Measurements from ENCODE around the gene C11orf86.
A peak's percentile ranks its signal among the peaks of the same experiment; 100 is the strongest.

The C11orf86 gene, protein sequence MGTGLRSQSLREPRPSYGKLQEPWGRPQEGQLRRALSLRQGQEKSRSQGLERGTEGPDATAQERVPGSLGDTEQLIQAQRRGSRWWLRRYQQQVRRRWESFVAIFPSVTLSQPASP

DNA sequence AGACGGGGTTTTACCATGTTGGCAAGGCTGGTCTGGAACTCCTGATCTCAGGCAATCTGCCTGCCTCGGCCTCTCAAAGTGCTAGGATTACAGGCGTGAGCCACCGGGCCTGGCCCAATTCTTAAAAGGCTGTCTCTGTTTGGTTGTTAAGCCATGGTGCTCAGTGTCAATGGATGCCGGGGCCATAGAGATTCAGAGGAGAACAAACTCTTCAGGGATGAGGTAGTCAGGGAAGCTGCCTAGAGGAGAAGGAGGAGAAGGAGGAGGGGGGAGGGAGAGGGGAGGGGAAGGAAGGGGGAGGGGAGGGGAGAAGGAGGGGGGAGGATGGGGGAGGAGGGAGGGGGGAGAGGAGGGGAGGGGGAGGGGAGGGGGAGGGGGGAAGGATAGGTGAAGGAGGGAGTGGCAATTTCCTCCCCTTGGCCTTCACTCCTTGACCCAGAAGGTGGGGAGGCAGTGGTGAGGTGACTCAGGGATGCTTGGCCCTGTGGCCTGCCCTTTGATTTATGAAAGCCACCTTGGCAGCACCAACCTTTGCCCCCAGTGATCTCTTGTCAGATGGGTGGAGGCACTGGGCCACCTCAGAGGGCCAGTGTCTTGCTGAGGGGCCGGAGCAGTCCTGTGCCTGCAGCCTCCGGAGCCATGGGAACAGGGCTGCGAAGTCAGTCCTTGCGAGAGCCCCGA lies at the start of gene C11orf86:
C11orf86 (plus strand) TSS at position 581 of the 681 bp plus-strand sequence; CDS start at position 640, 59 bp downstream.
- Mint-ChIP-seq H3K27me3 (peaks cover 16% of the 10 kb centered on the region), H3K4me3 (no peak within 1 kb of the TSS), H3K9me3 (peaks cover 6% of the 10 kb centered on the region), H3K4me1 (no peaks in the 10 kb centered on the region), H3K36me3 (no peaks in the 10 kb centered on the region), H3K27ac (no peak within 1 kb of the TSS)
- no peak for DNase-seq
- CTCF ChIA-PET, result interaction anchor here (0.8 to 1.3 kb wide), 4 partner anchors 15 to 90 kb away, joined by 3 to 6 read pairs (median 3); no protein-coding TSS in a partner anchor

DNA sequence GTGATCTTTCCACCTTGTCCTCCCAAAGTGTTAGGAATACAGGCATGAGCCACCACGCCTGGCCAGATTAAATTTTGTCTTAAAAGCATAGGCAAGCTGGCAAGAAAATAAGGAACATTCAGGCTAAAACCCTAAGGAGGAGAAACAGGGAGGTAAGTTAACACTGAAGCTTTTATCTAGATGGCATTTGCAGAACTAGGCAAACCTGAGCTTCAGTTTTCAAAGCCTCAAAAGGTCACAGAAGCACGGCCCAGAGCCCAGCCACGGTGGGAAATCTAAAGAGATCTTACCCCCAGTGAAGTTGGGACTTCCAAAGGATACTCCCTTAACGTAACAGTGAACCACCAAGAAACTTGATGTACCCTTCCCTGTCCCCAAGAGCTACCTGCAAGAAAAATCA lies 45.4 kb upstream of the C11orf86 start:
- H3K4me1 Mint-ChIP-seq, result no peaks in the 10 kb centered on the region
- no peak overlapping the region for H3K27ac Mint-ChIP-seq
- DNase-seq, result no peak
- H3K9me3 Mint-ChIP-seq, result no peaks in the 10 kb centered on the region
- peaks cover 11% of the 10 kb centered on the region for H3K27me3 Mint-ChIP-seq
- CTCF ChIA-PET, result no interaction called here
- H3K4me3 Mint-ChIP-seq, result no peak overlapping the region
- no peaks in the 10 kb centered on the region for H3K36me3 Mint-ChIP-seq

DNA sequence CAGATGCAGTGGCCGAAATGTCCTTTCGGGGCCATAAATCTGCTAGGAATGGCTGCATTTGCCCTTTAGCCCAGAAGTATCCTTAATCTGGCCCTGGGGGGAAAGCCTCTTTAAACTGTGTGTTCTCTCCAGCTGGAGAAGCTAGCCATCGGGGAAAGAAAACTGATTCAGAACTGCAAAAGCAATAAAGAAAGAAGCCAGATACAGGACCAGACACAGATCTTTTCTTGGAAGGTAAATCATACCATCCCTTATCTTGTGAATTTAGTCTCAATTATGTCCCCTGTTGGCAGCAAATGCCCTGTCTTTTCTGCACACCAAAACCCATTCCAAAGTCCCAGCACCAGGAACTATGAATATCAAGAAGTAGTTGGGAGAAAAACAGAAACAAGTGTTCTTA lies 42.6 kb upstream of the C11orf86 start:
- Mint-ChIP-seq H3K27ac (no peak overlapping the region), H3K4me3 (no peak overlapping the region), H3K36me3 (no peaks in the 10 kb centered on the region), H3K4me1 (no peaks in the 10 kb centered on the region), H3K9me3 (no peaks in the 10 kb centered on the region), H3K27me3 (peaks cover 11% of the 10 kb centered on the region)
- CTCF ChIA-PET, result no interaction called here
- no peak for DNase-seq

DNA sequence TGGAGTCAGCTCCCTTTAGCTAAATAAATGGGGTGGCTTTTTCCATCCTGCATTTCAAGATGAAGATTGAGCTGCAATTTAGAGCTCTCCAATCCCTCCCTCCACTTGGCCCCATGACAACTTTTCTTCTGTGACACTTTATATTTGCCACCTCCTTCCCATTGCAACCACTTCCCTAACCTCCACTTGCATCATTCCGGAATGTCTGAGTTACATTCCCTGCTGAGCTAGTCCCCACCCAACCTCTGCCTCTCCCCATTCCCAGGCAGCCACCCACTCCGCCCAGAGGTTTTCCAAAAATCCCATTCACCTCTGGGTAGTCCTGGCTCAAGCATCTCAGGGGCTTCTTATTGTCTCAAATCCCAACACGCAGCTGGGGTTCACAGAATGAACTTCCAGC lies 41.6 kb upstream of the C11orf86 start:
- no peaks in the 10 kb centered on the region for H3K4me1 Mint-ChIP-seq
- H3K36me3 Mint-ChIP-seq, result no peaks in the 10 kb centered on the region
- DNase-seq, result no peak
- no peak overlapping the region for H3K27ac Mint-ChIP-seq
- peaks cover 11% of the 10 kb centered on the region for H3K27me3 Mint-ChIP-seq
- H3K9me3 Mint-ChIP-seq, result no peaks in the 10 kb centered on the region
- CTCF ChIA-PET, result no interaction called here
- no peak overlapping the region for H3K4me3 Mint-ChIP-seq

DNA sequence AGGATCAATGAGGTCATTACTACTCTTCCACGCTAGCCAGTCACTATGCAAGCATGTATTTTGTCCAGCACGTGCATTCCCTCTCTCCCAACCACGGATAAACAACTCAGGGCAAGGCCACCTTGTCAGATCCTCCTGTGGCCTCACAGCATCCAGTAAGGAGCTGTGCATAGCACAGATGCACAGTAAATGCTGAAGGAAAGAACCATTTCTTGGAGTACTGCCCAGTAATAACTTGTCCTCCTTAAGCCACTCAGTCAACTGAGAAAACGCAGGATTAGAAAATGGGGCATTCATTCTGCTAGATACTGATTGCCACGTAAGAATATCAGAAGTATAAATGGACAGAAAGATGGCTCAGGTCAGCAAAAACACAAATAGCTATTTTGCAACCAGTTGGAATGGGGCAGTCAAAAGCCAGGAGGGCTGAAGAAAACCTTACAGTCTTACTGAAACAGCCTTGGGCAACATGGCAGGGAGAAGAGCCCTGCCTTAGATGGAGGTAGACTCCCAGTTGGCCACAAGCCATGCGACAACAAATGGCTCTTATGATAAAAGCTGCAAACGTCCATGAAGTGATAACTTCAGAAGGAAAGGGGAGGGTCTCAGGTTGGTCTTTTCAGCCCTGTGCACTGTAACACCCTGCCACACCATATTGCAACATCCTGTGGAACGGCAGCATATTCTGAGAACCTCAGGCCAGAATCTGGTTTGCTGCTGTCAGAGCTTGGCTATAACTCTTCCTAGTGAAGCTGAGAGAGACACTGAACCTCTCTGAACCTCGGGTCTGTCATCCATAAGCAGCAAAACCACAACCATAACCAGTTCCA lies 39.9 kb upstream of the C11orf86 start:
- no peaks in the 10 kb centered on the region for H3K9me3 Mint-ChIP-seq
- H3K27ac Mint-ChIP-seq, result no peak overlapping the region
- no peak for DNase-seq
- H3K4me1 Mint-ChIP-seq, result no peaks in the 10 kb centered on the region
- H3K27me3 Mint-ChIP-seq, result peaks cover 11% of the 10 kb centered on the region
- CTCF ChIA-PET, result no interaction called here
- H3K36me3 Mint-ChIP-seq, result no peaks in the 10 kb centered on the region
- no peak overlapping the region for H3K4me3 Mint-ChIP-seq

DNA sequence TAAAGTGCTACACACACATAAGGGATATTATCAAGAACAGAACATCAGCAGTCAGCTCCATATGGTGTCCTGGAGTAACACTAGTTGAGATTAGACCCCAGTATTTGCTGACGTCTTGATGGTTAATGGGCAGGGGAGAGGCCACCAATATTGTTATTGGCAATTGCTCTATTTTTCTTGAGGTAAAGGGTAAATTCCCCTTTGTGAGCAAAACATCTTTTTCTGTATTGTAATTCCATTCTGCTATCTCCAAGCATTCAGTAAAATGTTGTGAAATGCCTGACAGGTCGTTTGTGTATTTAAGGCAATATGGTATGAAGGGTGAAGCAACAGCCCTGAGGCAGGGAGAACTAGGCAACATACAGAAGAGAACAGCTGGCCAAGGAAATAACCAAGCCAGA lies 38.8 kb upstream of the C11orf86 start:
- DNase-seq, result no peak
- CTCF ChIA-PET, result no interaction called here

DNA sequence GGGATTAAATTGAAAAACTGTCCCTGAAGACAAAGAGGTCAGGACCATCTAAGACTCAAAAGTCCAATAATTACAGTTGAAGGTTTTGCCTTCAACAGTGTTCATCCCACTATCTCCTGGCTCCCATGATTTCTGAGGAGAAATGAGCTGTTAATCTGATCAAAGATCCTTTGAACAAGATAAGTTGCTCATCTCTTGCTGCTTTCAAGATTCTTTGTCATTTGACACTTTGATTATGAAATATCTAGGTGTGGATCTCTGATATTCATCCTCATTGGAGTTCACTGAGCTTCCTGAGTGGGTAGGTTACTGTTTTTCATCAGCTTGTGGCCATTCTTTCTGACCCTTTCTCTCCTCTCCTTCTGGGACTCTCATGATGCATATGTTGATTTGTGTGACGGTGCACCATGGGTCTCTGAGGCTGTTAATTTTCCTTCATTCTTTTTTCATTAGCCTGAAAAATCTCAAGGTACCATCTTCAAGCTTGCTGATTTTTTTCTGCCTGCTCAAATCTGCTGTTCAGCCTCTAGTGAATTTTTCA lies 37.8 kb upstream of the C11orf86 start:
- Mint-ChIP-seq H3K27me3 (peaks cover 11% of the 10 kb centered on the region), H3K4me3 (no peak overlapping the region), H3K27ac (no peak overlapping the region), H3K36me3 (no peaks in the 10 kb centered on the region), H3K4me1 (no peaks in the 10 kb centered on the region), H3K9me3 (no peaks in the 10 kb centered on the region)
- no peak for DNase-seq
- CTCF ChIA-PET, result no interaction called here

More for the DNA sequence above, 38.8 kb upstream of the C11orf86 start:
- Mint-ChIP-seq H3K4me3 (no peak overlapping the region), H3K9me3 (no peaks in the 10 kb centered on the region), H3K27ac (no peak overlapping the region), H3K4me1 (no peaks in the 10 kb centered on the region), H3K36me3 (no peaks in the 10 kb centered on the region), H3K27me3 (peaks cover 11% of the 10 kb centered on the region)

DNA sequence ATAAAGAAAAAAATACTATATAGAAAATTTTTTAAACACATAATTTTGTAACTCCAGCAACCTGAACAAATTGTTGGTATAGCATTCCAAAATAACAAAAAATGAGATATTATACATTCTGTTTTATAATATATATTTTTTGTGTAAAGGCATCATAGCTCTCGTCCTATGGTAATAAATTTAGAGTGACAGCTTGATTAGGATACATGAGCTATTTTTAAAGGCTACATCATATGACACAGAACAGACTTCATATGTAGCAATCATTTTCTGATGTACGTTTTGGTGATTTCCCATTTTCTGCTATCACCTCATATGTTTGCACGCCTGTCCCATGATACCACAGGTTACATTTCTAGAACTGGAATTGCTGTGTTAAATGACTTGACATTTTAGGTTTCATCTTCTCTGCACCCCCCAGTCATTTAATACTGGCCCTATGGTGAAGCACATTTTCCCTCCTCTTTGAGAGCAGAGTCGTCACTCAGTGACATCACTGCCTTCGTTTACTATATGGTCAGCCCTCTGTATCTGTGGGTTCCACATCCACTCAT lies 36.4 kb upstream of the C11orf86 start:
- Mint-ChIP-seq H3K4me3 (no peak overlapping the region), H3K4me1 (no peaks in the 10 kb centered on the region), H3K9me3 (no peaks in the 10 kb centered on the region), H3K27me3 (peaks cover 4% of the 10 kb centered on the region), H3K36me3 (no peaks in the 10 kb centered on the region), H3K27ac (no peak overlapping the region)
- CTCF ChIA-PET, result no interaction called here
- no peak for DNase-seq

DNA sequence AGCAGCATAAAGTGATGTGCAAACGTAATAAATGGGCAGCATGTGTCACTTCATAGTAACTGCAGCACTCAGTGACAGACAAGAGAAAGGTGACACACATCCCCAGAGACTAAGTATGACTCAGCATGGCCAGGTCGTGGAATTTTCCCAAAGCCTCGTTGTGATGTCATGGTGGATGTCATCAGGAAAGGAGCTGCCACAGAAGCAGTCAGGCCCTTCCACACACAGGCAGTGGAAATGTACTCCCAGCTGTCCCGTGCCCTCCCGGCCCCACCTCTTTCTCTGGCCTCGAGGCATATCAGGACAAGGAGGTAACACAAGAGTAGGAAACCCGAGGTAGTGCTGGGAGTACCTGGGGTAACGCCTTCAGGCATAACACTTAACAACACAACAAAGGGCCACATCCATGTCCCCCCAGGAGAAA lies 25.0 kb upstream of the C11orf86 start:
- no peak overlapping the region for H3K27ac Mint-ChIP-seq
- no peaks in the 10 kb centered on the region for H3K27me3 Mint-ChIP-seq
- CTCF ChIA-PET, result no interaction called here
- no peaks in the 10 kb centered on the region for H3K4me1 Mint-ChIP-seq
- DNase-seq, result no peak
- H3K36me3 Mint-ChIP-seq, result no peaks in the 10 kb centered on the region
- no peaks in the 10 kb centered on the region for H3K9me3 Mint-ChIP-seq
- H3K4me3 Mint-ChIP-seq, result no peak overlapping the region

DNA sequence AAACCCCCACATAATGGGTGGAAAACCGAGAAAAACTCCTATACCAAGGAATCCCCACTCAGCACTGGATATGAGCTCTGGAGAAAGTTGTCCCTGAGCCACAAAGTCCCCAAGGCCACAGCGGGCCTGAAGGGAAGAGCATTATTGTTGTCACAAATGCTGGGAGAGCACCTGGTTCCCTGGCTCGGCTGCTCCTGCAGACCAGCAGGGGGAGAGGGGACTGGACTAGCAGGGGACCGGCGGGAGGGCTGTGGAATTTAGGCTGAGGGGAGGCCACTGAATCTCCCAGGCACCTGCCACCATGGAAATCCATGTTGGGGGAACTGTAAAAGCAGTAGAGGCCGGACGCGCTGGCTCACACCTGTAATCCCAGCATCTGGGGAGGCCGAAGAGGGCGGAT lies 24.0 kb upstream of the C11orf86 start:
- no peak overlapping the region for H3K4me3 Mint-ChIP-seq
- DNase-seq, result no peak
- no peaks in the 10 kb centered on the region for H3K9me3 Mint-ChIP-seq
- no peaks in the 10 kb centered on the region for H3K36me3 Mint-ChIP-seq
- H3K4me1 Mint-ChIP-seq, result no peaks in the 10 kb centered on the region
- CTCF ChIA-PET, result no interaction called here
- no peaks in the 10 kb centered on the region for H3K27me3 Mint-ChIP-seq
- H3K27ac Mint-ChIP-seq, result no peak overlapping the region

DNA sequence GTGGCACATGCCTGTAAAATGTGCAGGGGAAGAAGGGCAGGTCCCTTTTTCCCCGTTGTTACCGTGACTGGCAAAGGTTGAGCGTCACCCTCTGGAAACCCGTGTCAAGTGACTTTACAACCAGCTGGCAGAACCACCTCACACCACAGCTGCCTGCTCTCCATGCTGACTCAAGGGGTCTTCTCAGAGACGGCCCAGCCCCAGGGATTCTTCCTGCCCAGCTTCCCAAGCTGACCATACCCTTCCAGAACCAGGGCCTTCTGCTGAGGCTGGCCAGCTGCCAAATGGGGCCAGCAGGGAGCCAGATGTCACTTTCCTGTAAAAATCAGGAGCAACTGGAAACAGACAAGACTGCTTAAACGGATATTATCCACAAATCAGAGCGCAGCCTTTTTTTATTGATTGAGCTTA lies 23.2 kb upstream of the C11orf86 start:
- Mint-ChIP-seq H3K27ac (no peak overlapping the region), H3K36me3 (no peaks in the 10 kb centered on the region), H3K9me3 (no peaks in the 10 kb centered on the region), H3K27me3 (no peaks in the 10 kb centered on the region), H3K4me3 (no peak overlapping the region), H3K4me1 (peaks cover 3% of the 10 kb centered on the region)
- CTCF ChIA-PET, result no interaction called here
- DNase-seq, result no peak

DNA sequence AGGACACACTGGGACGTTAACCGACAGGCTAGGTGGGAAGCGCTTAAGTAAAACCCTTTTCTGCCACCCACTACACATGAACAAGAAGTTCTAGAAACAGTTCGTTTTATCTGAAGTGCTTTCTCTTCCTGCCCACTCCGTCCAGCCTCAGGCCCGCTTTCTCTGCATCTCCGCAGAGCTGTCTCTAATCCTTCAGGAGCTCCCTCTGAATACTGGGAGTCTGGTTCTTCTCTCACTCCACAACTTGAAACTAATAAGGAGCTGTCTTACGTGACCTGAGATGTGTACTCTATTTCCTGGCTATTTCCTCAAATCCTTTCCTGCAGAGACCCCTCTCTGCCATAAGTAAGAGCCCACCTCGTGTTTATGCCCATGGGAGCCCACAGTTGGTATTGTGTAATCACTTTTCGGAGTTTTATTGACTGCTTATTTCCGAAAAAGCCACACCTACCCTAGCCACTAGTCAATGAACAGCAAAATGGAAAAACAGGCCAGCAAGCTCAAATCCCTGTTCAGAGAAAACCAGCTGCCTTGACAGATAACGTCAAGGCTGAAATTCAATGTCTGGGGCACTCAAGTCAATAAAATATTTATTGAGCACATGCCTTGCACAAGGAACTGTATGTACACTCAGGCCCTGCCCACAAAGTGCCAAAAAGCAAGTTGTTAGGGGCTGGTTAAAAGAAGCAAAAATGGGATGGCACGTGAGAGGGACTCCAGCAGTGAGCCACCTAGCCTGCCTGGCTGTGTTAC lies 21.8 kb upstream of the C11orf86 start:
- Mint-ChIP-seq H3K27me3 (no peaks in the 10 kb centered on the region), H3K36me3 (no peaks in the 10 kb centered on the region), H3K27ac (no peak overlapping the region), H3K9me3 (no peaks in the 10 kb centered on the region), H3K4me3 (no peak overlapping the region), H3K4me1 (peaks cover 12% of the 10 kb centered on the region)
- CTCF ChIA-PET, result no interaction called here
- no peak for DNase-seq

DNA sequence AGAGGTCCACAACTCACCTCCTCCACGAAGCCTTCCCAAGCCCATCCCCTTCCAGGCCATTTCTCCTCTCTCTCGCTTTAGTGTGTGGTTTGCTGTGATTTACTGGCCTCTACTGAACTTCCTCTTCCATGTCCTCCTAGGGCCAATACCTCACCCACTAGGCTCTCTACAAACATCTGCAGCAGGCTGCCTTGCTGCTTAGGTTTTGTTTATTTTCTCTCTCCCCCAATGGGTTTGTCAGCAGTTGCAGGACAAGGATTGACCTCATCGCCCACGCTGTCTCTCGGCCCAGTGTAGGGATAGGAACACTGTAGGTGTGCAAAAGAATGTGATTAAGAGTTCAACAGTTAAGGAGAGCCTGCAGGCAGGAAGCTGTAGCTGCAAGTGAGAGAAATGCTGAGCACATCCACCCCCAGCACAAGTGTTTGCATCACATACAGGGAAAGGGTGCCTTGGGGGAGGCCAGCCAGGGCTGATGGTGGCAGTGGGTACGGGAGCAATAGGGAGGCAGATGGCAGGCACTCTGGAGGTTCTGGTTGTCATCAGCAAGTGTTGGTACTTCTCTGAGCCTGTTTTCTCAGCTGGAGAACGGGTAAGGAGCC lies 18.3 kb upstream of the C11orf86 start:
- peak overlapping the region; percentile 90 for H3K4me3 Mint-ChIP-seq
- H3K27me3 Mint-ChIP-seq, result peaks cover 20% of the 10 kb centered on the region
- peak overlapping the region; percentile 81 for H3K27ac Mint-ChIP-seq
- H3K4me1 Mint-ChIP-seq, result peaks cover 25% of the 10 kb centered on the region
- no peaks in the 10 kb centered on the region for H3K9me3 Mint-ChIP-seq
- CTCF ChIA-PET, result no interaction called here
- H3K36me3 Mint-ChIP-seq, result no peaks in the 10 kb centered on the region
- no peak for DNase-seq

DNA sequence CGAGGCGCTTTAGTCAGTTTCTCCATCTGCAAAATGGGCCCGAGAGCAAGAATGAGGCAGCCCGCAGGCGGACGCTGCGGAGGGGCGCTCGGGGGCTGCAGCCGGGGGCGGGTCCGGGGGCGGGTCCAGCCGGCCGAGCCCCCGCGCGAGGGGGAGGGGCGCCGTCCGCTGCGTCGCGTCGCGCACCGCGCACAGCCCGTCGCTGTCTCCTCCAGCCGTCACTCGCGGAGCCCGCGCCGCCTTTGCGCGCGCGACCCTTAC lies 17.2 kb upstream of the C11orf86 start:
- peak overlapping the region; percentile 90 for H3K4me3 Mint-ChIP-seq
- H3K9me3 Mint-ChIP-seq, result no peaks in the 10 kb centered on the region
- DNase-seq, result no peak
- H3K36me3 Mint-ChIP-seq, result no peaks in the 10 kb centered on the region
- CTCF ChIA-PET, result interaction anchor here (0.7 kb wide), 1 partner anchor 95 kb away, joined by 3 read pairs; no protein-coding TSS in a partner anchor
- H3K27me3 Mint-ChIP-seq, result peaks cover 23% of the 10 kb centered on the region
- peak overlapping the region; percentile 92 for H3K27ac Mint-ChIP-seq
- peaks cover 25% of the 10 kb centered on the region for H3K4me1 Mint-ChIP-seq
